Cardiac fibroblast (primary cell): ENCODE data around the gene TNPO3.

ENCODE experiments used
- DNase-seq, 2 donors: peaks; one replicate each; pipeline versions ENCODE4 v3.0.0 to v3.0.0-alpha.2; 2010; ENCODE audit warnings: low read depth in 2 of 2
- H3K4me3 ChIP-seq, 2 donors: replicated peaks in 1 of 2; 1 replicate in 1 of 2; 2 replicates in 1 of 2; pipeline ENCODE4 v1.5.1; 2011; ENCODE audit warnings: low read depth in 2 of 2, low read length in 2 of 2, mild to moderate bottlenecking in 2 of 2, moderate library complexity in 1 of 2
- CTCF ChIP-seq: IDR thresholded peaks from one replicate; pipeline ENCODE4 v1.5.1; 2011; ENCODE audit warnings: low read depth, mild to moderate bottlenecking, low read length, inconsistent platforms

The TNPO3 gene

GRCh38 chr7:128911423-128912031, 143.4 kb downstream of the TNPO3 start:
- DNase-seq = peak in 1 of 2 donors; percentile 27
- no peak overlapping the region for H3K4me3 ChIP-seq
- TF ChIP-seq CTCF = no peak

- TF ChIP-seq CTCF = no peak
- no peak for DNase-seq
- peak within 1 kb of the TSS; percentile 18 to 42 for H3K4me3 ChIP-seq
Observed at GRCh38 chr7:128910569-128910945, 144.4 kb downstream of the TNPO3 start, which contains the start of gene KCP. TSS of gene KCP (minus strand) at chr7:128910709. CDS start at chr7:128910676, 33 bp downstream.

- H3K4me3 ChIP-seq = peak overlapping the region; percentile 18 to 42
- no peak for TF ChIP-seq CTCF
- peak; percentile 23 to 68 for DNase-seq
Observed at GRCh38 chr7:128909625-128910568, 145.0 kb downstream of the TNPO3 start.

- no peak for TF ChIP-seq CTCF
- no peak for DNase-seq
- peak overlapping the region in 1 of 2 donors; percentile 42 for H3K4me3 ChIP-seq
Observed at GRCh38 chr7:128908750-128909624, 145.9 kb downstream of the TNPO3 start.

GRCh38 chr7:128906766-128907559, 147.9 kb downstream of the TNPO3 start:
- DNase-seq = no peak
- TF ChIP-seq CTCF = no peak
- H3K4me3 ChIP-seq = no peak overlapping the region
